ENCODE data around the gene PLAU. TPM values are rescaled to one million over a fixed set of nuclear protein-coding genes. Genes with fewer than 3 reads are reported as not detected.
A peak's percentile ranks its signal among the peaks of the same experiment; 100 is the strongest.

Gene PLAU
- total RNA-seq, 2 experiments from 2014 or later: not detected

- TF ChIP-seq, protein P1, sequence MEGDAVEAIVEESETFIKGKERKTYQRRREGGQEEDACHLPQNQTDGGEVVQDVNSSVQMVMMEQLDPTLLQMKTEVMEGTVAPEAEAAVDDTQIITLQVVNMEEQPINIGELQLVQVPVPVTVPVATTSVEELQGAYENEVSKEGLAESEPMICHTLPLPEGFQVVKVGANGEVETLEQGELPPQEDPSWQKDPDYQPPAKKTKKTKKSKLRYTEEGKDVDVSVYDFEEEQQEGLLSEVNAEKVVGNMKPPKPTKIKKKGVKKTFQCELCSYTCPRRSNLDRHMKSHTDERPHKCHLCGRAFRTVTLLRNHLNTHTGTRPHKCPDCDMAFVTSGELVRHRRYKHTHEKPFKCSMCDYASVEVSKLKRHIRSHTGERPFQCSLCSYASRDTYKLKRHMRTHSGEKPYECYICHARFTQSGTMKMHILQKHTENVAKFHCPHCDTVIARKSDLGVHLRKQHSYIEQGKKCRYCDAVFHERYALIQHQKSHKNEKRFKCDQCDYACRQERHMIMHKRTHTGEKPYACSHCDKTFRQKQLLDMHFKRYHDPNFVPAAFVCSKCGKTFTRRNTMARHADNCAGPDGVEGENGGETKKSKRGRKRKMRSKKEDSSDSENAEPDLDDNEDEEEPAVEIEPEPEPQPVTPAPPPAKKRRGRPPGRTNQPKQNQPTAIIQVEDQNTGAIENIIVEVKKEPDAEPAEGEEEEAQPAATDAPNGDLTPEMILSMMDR (IDR thresholded peaks at IDR 0.05): no peak
- POLR2A ChIA-PET: interaction anchor here (1.4 kb wide), 1 partner anchor 11 kb away, joined by 3 read pairs; no protein-coding TSS in a partner anchor
- Mint-ChIP-seq H3K4me3 (no peak overlapping the region), H3K9me3 (no peaks in the 10 kb centered on the region), H3K27ac (peak overlapping the region; percentile 72), H3K4me1 (ENCODE audit: low read depth) (peaks cover 37% of the 10 kb centered on the region), H3K27me3 (no peaks in the 10 kb centered on the region), H3K36me3 (ENCODE audit: low read depth) (peaks cover 19% of the 10 kb centered on the region)
- Histone ChIP-seq H3K36me3 (ENCODE audit: insufficient read depth, low read length) (peaks cover 10% of the 10 kb centered on the region), H3K27me3 (ENCODE audit: control insufficient read depth in 1 of 2, insufficient read depth in 2 of 2, low read length in 2 of 2) (no peaks in the 10 kb centered on the region), H3K4me1 (ENCODE audit: insufficient read depth, low read length) (peaks cover 52% of the 10 kb centered on the region), H3K9me3 (ENCODE audit: control insufficient read depth in 1 of 2, insufficient read depth in 1 of 2, low read length in 2 of 2) (no peaks in the 10 kb centered on the region), H3K27ac (ENCODE audit: low read depth in 1 of 2, low read length in 2 of 2) (no peak overlapping the region), H3K4me3 (ENCODE audit: low read length) (no peak overlapping the region)
- DNase-seq (no peak), ATAC-seq (ENCODE audit: poor library complexity) (no peak)
- CTCF ChIA-PET: interaction anchor here (0.5 to 4.8 kb wide), 4 partner anchors 9 to 63 kb away, joined by 3 to 103 read pairs (median 24); no protein-coding TSS in a partner anchor
- intact Hi-C loops (cut with DNase I, micrococcal nuclease): loop anchor here (5.0 to 10.0 kb wide), 4 partner anchors 80 to 1358 kb away; partner anchors contain the start of genes KAT6B (in 2 of the 2) and COMTD1 (in 1 of the 2)
Measured at GRCh38 chr10:73876971-73877370, 34.0 kb upstream of the PLAU start.

DNA sequence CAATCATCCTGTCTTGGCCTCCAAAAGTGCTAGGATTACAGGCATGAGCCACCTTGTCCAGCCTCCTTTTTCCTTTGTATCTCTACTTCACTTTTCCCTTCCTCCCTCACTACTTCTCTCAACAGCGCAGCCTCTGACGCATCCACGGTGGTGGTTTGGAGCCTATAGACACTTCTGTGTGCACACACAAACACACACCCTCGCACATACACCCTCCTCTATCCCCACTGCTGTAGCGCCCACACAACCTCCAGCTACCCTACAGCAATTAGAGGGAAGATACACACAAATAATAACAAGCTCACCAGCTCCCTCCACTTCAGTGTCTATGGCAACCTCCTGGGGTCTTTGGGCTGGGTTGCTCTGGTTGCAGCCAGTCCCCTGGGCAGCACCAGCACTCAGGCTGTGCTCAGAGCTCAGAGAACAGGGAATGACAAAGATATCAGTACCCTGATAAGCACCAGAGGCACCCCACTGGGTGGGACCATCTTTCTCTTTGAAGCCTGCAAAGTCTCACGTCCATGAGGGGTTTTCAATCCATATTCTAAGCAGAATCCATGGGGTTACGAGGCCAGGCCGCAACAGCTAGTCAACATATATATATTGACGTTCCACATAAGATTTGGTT is 33.3 kb upstream of the PLAU start:
- H3K27me3 Mint-ChIP-seq: no peaks in the 10 kb centered on the region
- intact Hi-C loops (cut with DNase I, micrococcal nuclease): loop anchor here (2.0 to 10.0 kb wide), 5 partner anchors 80 to 1357 kb away; partner anchors contain the start of genes KAT6B (in 2 of the 2) and COMTD1 (in 1 of the 2)
- Histone ChIP-seq H3K4me1 (ENCODE audit: insufficient read depth, low read length) (peaks cover 45% of the 10 kb centered on the region), H3K9me3 (ENCODE audit: control insufficient read depth in 1 of 2, insufficient read depth in 1 of 2, low read length in 2 of 2) (no peaks in the 10 kb centered on the region), H3K27ac (ENCODE audit: low read depth in 1 of 2, low read length in 2 of 2) (no peak overlapping the region), H3K4me3 (ENCODE audit: low read length) (no peak overlapping the region), H3K27me3 (ENCODE audit: control insufficient read depth in 1 of 2, insufficient read depth in 2 of 2, low read length in 2 of 2) (no peaks in the 10 kb centered on the region), H3K36me3 (ENCODE audit: insufficient read depth, low read length) (peaks cover 4% of the 10 kb centered on the region)
- POLR2A ChIA-PET: interaction anchor here (1.4 kb wide), 1 partner anchor 12 kb away, joined by 3 read pairs; no protein-coding TSS in a partner anchor
- TF ChIP-seq, protein P1 (IDR thresholded peaks at IDR 0.05): no peak
- CTCF ChIA-PET: interaction anchor here (0.5 to 4.8 kb wide), 4 partner anchors 9 to 62 kb away, joined by 3 to 103 read pairs (median 24); no protein-coding TSS in a partner anchor
- no peak for ATAC-seq (ENCODE audit: poor library complexity)
- H3K9me3 Mint-ChIP-seq: no peaks in the 10 kb centered on the region
- DNase-seq: no peak
- peak overlapping the region; percentile 72 for H3K27ac Mint-ChIP-seq
- H3K4me1 Mint-ChIP-seq (ENCODE audit: low read depth): peaks cover 30% of the 10 kb centered on the region
- H3K36me3 Mint-ChIP-seq (ENCODE audit: low read depth): peaks cover 13% of the 10 kb centered on the region
- H3K4me3 Mint-ChIP-seq: peak overlapping the region; percentile 31

DNA sequence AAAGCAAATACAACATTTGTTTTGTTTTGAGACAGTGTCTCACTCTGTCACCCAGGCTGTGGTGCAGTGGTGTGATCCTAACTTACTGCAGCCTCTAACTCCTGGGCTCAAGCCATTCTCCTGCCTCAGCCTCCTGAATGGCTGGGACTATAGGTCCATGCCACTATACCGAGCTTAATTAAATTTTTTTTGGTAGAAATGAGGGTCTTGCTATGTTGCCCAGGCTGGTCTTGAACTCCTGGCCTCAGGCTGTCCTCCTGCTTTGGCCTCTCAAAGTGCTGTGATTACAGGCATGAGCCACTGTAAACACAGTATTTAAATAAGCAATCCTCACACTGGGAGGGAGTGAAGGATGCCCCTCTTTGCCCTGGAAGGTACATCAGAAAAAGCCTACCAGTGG is 32.6 kb upstream of the PLAU start:
- TF ChIP-seq, protein P1 (IDR thresholded peaks at IDR 0.05): no peak
- ChIA-PET POLR2A (interaction anchor here (0.8 to 1.9 kb wide), 5 partner anchors 13 to 34 kb away, joined by 3 to 16 read pairs (median 11); no protein-coding TSS in a partner anchor), CTCF (interaction anchor here (1.1 to 4.8 kb wide), 7 partner anchors 16 to 106 kb away, joined by 4 to 103 read pairs (median 24); a partner anchor contains a TSS)
- H3K27ac Mint-ChIP-seq: peak overlapping the region; percentile 72
- no peak for ATAC-seq (ENCODE audit: poor library complexity)
- no peak for DNase-seq
- Histone ChIP-seq H3K27me3 (ENCODE audit: control insufficient read depth in 1 of 2, insufficient read depth in 2 of 2, low read length in 2 of 2) (no peaks in the 10 kb centered on the region), H3K4me1 (ENCODE audit: insufficient read depth, low read length) (peaks cover 38% of the 10 kb centered on the region), H3K36me3 (ENCODE audit: insufficient read depth, low read length) (no peaks in the 10 kb centered on the region), H3K4me3 (ENCODE audit: low read length) (no peak overlapping the region), H3K27ac (ENCODE audit: low read depth in 1 of 2, low read length in 2 of 2) (no peak overlapping the region), H3K9me3 (ENCODE audit: control insufficient read depth in 1 of 2, insufficient read depth in 1 of 2, low read length in 2 of 2) (no peaks in the 10 kb centered on the region)
- H3K9me3 Mint-ChIP-seq: no peaks in the 10 kb centered on the region
- H3K4me1 Mint-ChIP-seq (ENCODE audit: low read depth): peaks cover 24% of the 10 kb centered on the region
- no peak overlapping the region for H3K4me3 Mint-ChIP-seq
- intact Hi-C loops (cut with DNase I, micrococcal nuclease): loop anchor here (2.0 to 10.0 kb wide), 5 partner anchors 79 to 1356 kb away; partner anchors contain the start of genes KAT6B (in 2 of the 2) and COMTD1 (in 1 of the 2)
- H3K27me3 Mint-ChIP-seq: no peaks in the 10 kb centered on the region
- H3K36me3 Mint-ChIP-seq (ENCODE audit: low read depth): peaks cover 5% of the 10 kb centered on the region
